ENCODE data around the gene CACNA1A.
"Not testable (repeated sequence)": the region's sequence is repeated elsewhere in the genome, so short reads cannot be mapped to it uniquely, and the experiment has no call there.

CACNA1A gene

GRCh38 chr19:13428352-13428751 lies 77.9 kb downstream of the CACNA1A start:
- H3K27ac ChIP-seq (ENCODE audit: low read depth, low read length, poor library complexity, severe bottlenecking) = no peak overlapping the region
- no peaks in the 10 kb centered on the region for H3K79me2 ChIP-seq (ENCODE audit: insufficient read depth, low read length)
- no peak overlapping the region for H2AFZ ChIP-seq (ENCODE audit: low read length)
- H4K20me1 ChIP-seq (ENCODE audit: insufficient read depth, low read length) = no peaks in the 10 kb centered on the region
- no peak overlapping the region for H3K4me2 ChIP-seq (ENCODE audit: low read length)
- no peaks in the 10 kb centered on the region for H3K36me3 ChIP-seq (ENCODE audit: insufficient read depth, low read length)
- H3K9me3 ChIP-seq (ENCODE audit: low read length) = no peaks in the 10 kb centered on the region
- no peaks in the 10 kb centered on the region for H3K4me1 ChIP-seq (ENCODE audit: insufficient read depth, low read length, severe bottlenecking)
- H3F3A ChIP-seq (ENCODE audit: insufficient read depth, low read length) = no peaks in the 10 kb centered on the region
- no peaks in the 10 kb centered on the region for H3K9me2 ChIP-seq (ENCODE audit: low read depth, low read length)
- H3K4me3 ChIP-seq (ENCODE audit: low read depth, low read length, poor library complexity, severe bottlenecking) = no peak overlapping the region
- TF ChIP-seq CTCF (IDR thresholded peaks at IDR 0.05; ENCODE audit: low read length) (peak; percentile 67), EZH2 (IDR thresholded peaks at IDR 0.05; ENCODE audit: borderline replicate concordance, low read length) (no peak)
- H3K27me3 ChIP-seq (ENCODE audit: insufficient read depth, low read length) = no peaks in the 10 kb centered on the region
- H3K9ac ChIP-seq (ENCODE audit: low read length) = no peak overlapping the region

GRCh38 chr19:13427273-13428051 lies 78.8 kb downstream of the CACNA1A start:
- Histone ChIP-seq H3K27me3 (ENCODE audit: insufficient read depth, low read length) (no peaks in the 10 kb centered on the region), H3K4me1 (ENCODE audit: insufficient read depth, low read length, severe bottlenecking) (no peaks in the 10 kb centered on the region), H3K9me2 (ENCODE audit: low read depth, low read length) (no peaks in the 10 kb centered on the region), H3K79me2 (ENCODE audit: insufficient read depth, low read length) (no peaks in the 10 kb centered on the region), H3K4me2 (ENCODE audit: low read length) (no peak overlapping the region), H3K9ac (ENCODE audit: low read length) (no peak overlapping the region), H3K36me3 (ENCODE audit: insufficient read depth, low read length) (no peaks in the 10 kb centered on the region), H3K27ac (ENCODE audit: low read depth, low read length, poor library complexity, severe bottlenecking) (no peak overlapping the region), H2AFZ (ENCODE audit: low read length) (no peak overlapping the region), H4K20me1 (ENCODE audit: insufficient read depth, low read length) (no peaks in the 10 kb centered on the region), H3F3A (ENCODE audit: insufficient read depth, low read length) (no peaks in the 10 kb centered on the region), H3K9me3 (ENCODE audit: low read length) (no peaks in the 10 kb centered on the region), H3K4me3 (ENCODE audit: low read depth, low read length, poor library complexity, severe bottlenecking) (no peak overlapping the region)
- TF ChIP-seq CTCF (IDR thresholded peaks at IDR 0.05; ENCODE audit: low read length) (no peak), EZH2 (IDR thresholded peaks at IDR 0.05; ENCODE audit: borderline replicate concordance, low read length) (no peak)

- not testable (repeated sequence) for H2AFZ ChIP-seq (ENCODE audit: low read length); H3K4me1 ChIP-seq (ENCODE audit: insufficient read depth, low read length, severe bottlenecking); H3K9me3 ChIP-seq (ENCODE audit: low read length); H3K27me3 ChIP-seq (ENCODE audit: insufficient read depth, low read length); H3K9ac ChIP-seq (ENCODE audit: low read length); H3F3A ChIP-seq (ENCODE audit: insufficient read depth, low read length); H3K36me3 ChIP-seq (ENCODE audit: insufficient read depth, low read length); H3K4me3 ChIP-seq (ENCODE audit: low read depth, low read length, poor library complexity, severe bottlenecking); H3K9me2 ChIP-seq (ENCODE audit: low read depth, low read length); H3K27ac ChIP-seq (ENCODE audit: low read depth, low read length, poor library complexity, severe bottlenecking); H3K79me2 ChIP-seq (ENCODE audit: insufficient read depth, low read length); H3K4me2 ChIP-seq (ENCODE audit: low read length); H4K20me1 ChIP-seq (ENCODE audit: insufficient read depth, low read length)
Observed at GRCh38 chr19:13425875-13426274, 80.4 kb downstream of the CACNA1A start.

GRCh38 chr19:13425151-13425550 lies 81.1 kb downstream of the CACNA1A start:
- H3K4me1 ChIP-seq (ENCODE audit: insufficient read depth, low read length, severe bottlenecking) = no peaks in the 10 kb centered on the region
- no peak overlapping the region for H3K27ac ChIP-seq (ENCODE audit: low read depth, low read length, poor library complexity, severe bottlenecking)
- no peaks in the 10 kb centered on the region for H3K9me3 ChIP-seq (ENCODE audit: low read length)
- H3K9ac ChIP-seq (ENCODE audit: low read length) = no peak overlapping the region
- no peaks in the 10 kb centered on the region for H3K27me3 ChIP-seq (ENCODE audit: insufficient read depth, low read length)
- no peak overlapping the region for H3K4me3 ChIP-seq (ENCODE audit: low read depth, low read length, poor library complexity, severe bottlenecking)
- H3K4me2 ChIP-seq (ENCODE audit: low read length) = no peak overlapping the region
- no peaks in the 10 kb centered on the region for H3F3A ChIP-seq (ENCODE audit: insufficient read depth, low read length)
- H3K36me3 ChIP-seq (ENCODE audit: insufficient read depth, low read length) = no peaks in the 10 kb centered on the region
- no peaks in the 10 kb centered on the region for H4K20me1 ChIP-seq (ENCODE audit: insufficient read depth, low read length)
- no peak for TF ChIP-seq EZH2 (IDR thresholded peaks at IDR 0.05; ENCODE audit: borderline replicate concordance, low read length)
- TF ChIP-seq CTCF (IDR thresholded peaks at IDR 0.05; ENCODE audit: low read length) = no peak
- no peaks in the 10 kb centered on the region for H3K79me2 ChIP-seq (ENCODE audit: insufficient read depth, low read length)
- H2AFZ ChIP-seq (ENCODE audit: low read length) = no peak overlapping the region
- H3K9me2 ChIP-seq (ENCODE audit: low read depth, low read length) = no peaks in the 10 kb centered on the region
